ENCODE measurements around the gene APLF. TPM values are rescaled to one million over a fixed set of nuclear protein-coding genes. Genes with fewer than 3 reads are reported as not detected.

APLF gene
- total RNA-seq, 2 donors from 2014 or later, result 8.7 to 9.7 TPM

- DNase-seq, result no peak
- H3K36me3 ChIP-seq (ENCODE audit: control insufficient read depth, insufficient read depth, low read length), result no peaks in the 10 kb centered on the region
- no peak overlapping the region for H3K27ac ChIP-seq (ENCODE audit: low read depth, low read length)
- Mint-ChIP-seq H3K9me3 (peaks cover 8% of the 10 kb centered on the region), H3K4me1 (peaks cover 43% of the 10 kb centered on the region), H3K27ac (no peak overlapping the region), H3K27me3 (ENCODE audit: insufficient read depth) (no peaks in the 10 kb centered on the region), H3K36me3 (ENCODE audit: low read depth) (peaks cover 3% of the 10 kb centered on the region), H3K4me3 (no peak overlapping the region)
- peaks cover 10% of the 10 kb centered on the region for H3K4me1 ChIP-seq (ENCODE audit: control insufficient read depth, insufficient read depth, low read length)
- H3K27me3 ChIP-seq (ENCODE audit: control insufficient read depth, insufficient read depth, low read length, poor library complexity, severe bottlenecking), result no peaks in the 10 kb centered on the region
- no peak overlapping the region for H3K4me3 ChIP-seq (ENCODE audit: low read length)
- no peak overlapping the region for H3K9ac ChIP-seq (ENCODE audit: extremely low read depth, low read length, poor library complexity, severe bottlenecking)
- no peak for TF ChIP-seq CTCF (conservative IDR thresholded peaks at IDR 0.05)
- 70% methylated on average over 1 of the region's 3 CpGs; no CpG with 5 or more reads in 1 of the 2 experiments for WGBS, 2 experiments (ENCODE audit: insufficient coverage in 1 of 2, insufficient read length in 1 of 2)
- H3K9me3 ChIP-seq (ENCODE audit: control insufficient read depth, low read length), result no peaks in the 10 kb centered on the region
These were observed 5.5 kb downstream of the APLF start for GRCh38 chr2:68472796-68473414.

DNA sequence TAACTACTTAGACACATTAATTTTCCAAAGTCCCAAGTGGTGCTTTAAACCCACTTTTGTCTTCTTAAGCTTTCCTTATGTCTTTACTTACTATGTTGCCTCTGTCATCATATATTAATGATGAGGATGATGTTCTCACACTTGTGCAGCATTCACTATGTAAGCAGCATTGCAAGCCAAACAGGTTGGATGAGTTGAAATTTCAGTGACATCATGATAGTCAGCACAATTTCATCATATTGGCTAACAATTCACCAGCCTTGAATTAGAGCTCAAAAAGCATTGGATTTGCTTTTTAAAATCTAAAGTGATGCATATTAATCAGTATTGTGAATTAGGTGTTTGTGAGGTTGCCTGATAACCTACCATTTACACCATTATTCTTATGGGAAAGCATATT is 7.7 kb downstream of the APLF start:
- Mint-ChIP-seq H3K27me3 (ENCODE audit: insufficient read depth) (no peaks in the 10 kb centered on the region), H3K4me3 (no peak overlapping the region), H3K9me3 (peaks cover 9% of the 10 kb centered on the region), H3K27ac (no peak overlapping the region), H3K4me1 (peaks cover 46% of the 10 kb centered on the region), H3K36me3 (ENCODE audit: low read depth) (peaks cover 3% of the 10 kb centered on the region)
- no peak for DNase-seq
- no peaks in the 10 kb centered on the region for H3K27me3 ChIP-seq (ENCODE audit: control insufficient read depth, insufficient read depth, low read length, poor library complexity, severe bottlenecking)
- peaks cover 10% of the 10 kb centered on the region for H3K4me1 ChIP-seq (ENCODE audit: control insufficient read depth, insufficient read depth, low read length)
- no peak overlapping the region for H3K27ac ChIP-seq (ENCODE audit: low read depth, low read length)
- H3K36me3 ChIP-seq (ENCODE audit: control insufficient read depth, insufficient read depth, low read length), result no peaks in the 10 kb centered on the region
- no peak for TF ChIP-seq CTCF (conservative IDR thresholded peaks at IDR 0.05)
- H3K9me3 ChIP-seq (ENCODE audit: control insufficient read depth, low read length), result no peaks in the 10 kb centered on the region
- H3K4me3 ChIP-seq (ENCODE audit: low read length), result no peak overlapping the region
- no peak overlapping the region for H3K9ac ChIP-seq (ENCODE audit: extremely low read depth, low read length, poor library complexity, severe bottlenecking)

GRCh38 chr2:68475576-68475975 is 8.2 kb downstream of the APLF start:
- Mint-ChIP-seq H3K27ac (no peak overlapping the region), H3K4me3 (no peak overlapping the region), H3K4me1 (peaks cover 43% of the 10 kb centered on the region), H3K27me3 (ENCODE audit: insufficient read depth) (no peaks in the 10 kb centered on the region), H3K36me3 (ENCODE audit: low read depth) (peaks cover 3% of the 10 kb centered on the region), H3K9me3 (peaks cover 9% of the 10 kb centered on the region)
- no peak for TF ChIP-seq CTCF (conservative IDR thresholded peaks at IDR 0.05)
- Histone ChIP-seq H3K27ac (ENCODE audit: low read depth, low read length) (no peak overlapping the region), H3K9ac (ENCODE audit: extremely low read depth, low read length, poor library complexity, severe bottlenecking) (no peak overlapping the region), H3K4me1 (ENCODE audit: control insufficient read depth, insufficient read depth, low read length) (peaks cover 10% of the 10 kb centered on the region), H3K36me3 (ENCODE audit: control insufficient read depth, insufficient read depth, low read length) (no peaks in the 10 kb centered on the region), H3K27me3 (ENCODE audit: control insufficient read depth, insufficient read depth, low read length, poor library complexity, severe bottlenecking) (no peaks in the 10 kb centered on the region), H3K9me3 (ENCODE audit: control insufficient read depth, low read length) (peaks cover 2% of the 10 kb centered on the region), H3K4me3 (ENCODE audit: low read length) (no peak overlapping the region)
- no peak for DNase-seq
- WGBS, 2 experiments (ENCODE audit: insufficient coverage in 1 of 2, insufficient read length in 1 of 2), result 98% methylated on average over 2 of the region's 2 CpGs; no CpG with 5 or more reads in 1 of the 2 experiments

Data from endodermal cell (in vitro differentiated cells).